Liver (tissue), 3 donors: Measurements from ENCODE around the gene PPARA.

Experiments
- JUND ChIP-seq, 2 donors: IDR thresholded peaks; 2 replicates each; pipeline ENCODE4 v1.6.1; 2016; ENCODE audit warnings: antibody characterized with exemption in 2 of 2
- RAD21 ChIP-seq, 2 donors: IDR thresholded peaks; 2 replicates each; pipeline ENCODE4 v1.6.1; 2016; ENCODE audit warnings: antibody characterized with exemption in 2 of 2, mild to moderate bottlenecking in 2 of 2
- TAF1 ChIP-seq: conservative IDR thresholded peaks from 2 replicates; pipeline ENCODE4 v1.6.1; 2016; ENCODE audit warnings: antibody characterized with exemption, mild to moderate bottlenecking
- TF ChIP-seq, protein P1 (sequence below): fragments of 150-350 bp; IDR thresholded peaks from 2 replicates; pipeline ENCODE4 v1.5.1; 2017; ENCODE audit warnings: improper control_type of control experiment, low read depth, low read length; ENCODE audit not compliant: missing input control
- TF ChIP-seq, protein P2 (sequence below): IDR thresholded peaks from 2 replicates; pipeline ENCODE4 v1.6.1; 2016; ENCODE audit warnings: antibody characterized with exemption
- donor health status: healthy.
- donor health status: healthy.

DNA sequence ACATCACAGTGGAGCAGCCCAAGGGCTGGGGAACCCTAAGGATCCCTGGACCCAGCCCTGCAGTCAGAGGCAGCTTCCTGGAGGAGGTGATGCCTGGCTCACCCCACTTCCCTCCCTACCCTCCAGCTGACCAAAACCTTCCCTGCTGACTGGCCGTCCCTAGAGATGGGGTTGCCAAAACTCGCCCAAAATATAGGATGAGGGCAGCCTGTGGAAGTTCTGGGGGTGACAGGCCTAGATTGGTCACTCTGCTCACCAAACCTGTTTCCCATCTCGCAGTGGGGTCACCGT is 35.0 kb upstream of the PPARA start:
- no peak for TF ChIP-seq TAF1
- TF ChIP-seq, protein P1, sequence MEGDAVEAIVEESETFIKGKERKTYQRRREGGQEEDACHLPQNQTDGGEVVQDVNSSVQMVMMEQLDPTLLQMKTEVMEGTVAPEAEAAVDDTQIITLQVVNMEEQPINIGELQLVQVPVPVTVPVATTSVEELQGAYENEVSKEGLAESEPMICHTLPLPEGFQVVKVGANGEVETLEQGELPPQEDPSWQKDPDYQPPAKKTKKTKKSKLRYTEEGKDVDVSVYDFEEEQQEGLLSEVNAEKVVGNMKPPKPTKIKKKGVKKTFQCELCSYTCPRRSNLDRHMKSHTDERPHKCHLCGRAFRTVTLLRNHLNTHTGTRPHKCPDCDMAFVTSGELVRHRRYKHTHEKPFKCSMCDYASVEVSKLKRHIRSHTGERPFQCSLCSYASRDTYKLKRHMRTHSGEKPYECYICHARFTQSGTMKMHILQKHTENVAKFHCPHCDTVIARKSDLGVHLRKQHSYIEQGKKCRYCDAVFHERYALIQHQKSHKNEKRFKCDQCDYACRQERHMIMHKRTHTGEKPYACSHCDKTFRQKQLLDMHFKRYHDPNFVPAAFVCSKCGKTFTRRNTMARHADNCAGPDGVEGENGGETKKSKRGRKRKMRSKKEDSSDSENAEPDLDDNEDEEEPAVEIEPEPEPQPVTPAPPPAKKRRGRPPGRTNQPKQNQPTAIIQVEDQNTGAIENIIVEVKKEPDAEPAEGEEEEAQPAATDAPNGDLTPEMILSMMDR = no peak
- no peak for TF ChIP-seq RAD21 (IDR thresholded peaks at IDR 0.05)
- TF ChIP-seq JUND (IDR thresholded peaks at IDR 0.05) = no peak
- TF ChIP-seq, protein P2, sequence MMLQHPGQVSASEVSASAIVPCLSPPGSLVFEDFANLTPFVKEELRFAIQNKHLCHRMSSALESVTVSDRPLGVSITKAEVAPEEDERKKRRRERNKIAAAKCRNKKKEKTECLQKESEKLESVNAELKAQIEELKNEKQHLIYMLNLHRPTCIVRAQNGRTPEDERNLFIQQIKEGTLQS = no peak
